Measurements from ENCODE around the gene CNTNAP3B.
"Not testable (repeated sequence)": the region's sequence is repeated elsewhere in the genome, so short reads cannot be mapped to it uniquely, and the experiment has no call there.

DNA sequence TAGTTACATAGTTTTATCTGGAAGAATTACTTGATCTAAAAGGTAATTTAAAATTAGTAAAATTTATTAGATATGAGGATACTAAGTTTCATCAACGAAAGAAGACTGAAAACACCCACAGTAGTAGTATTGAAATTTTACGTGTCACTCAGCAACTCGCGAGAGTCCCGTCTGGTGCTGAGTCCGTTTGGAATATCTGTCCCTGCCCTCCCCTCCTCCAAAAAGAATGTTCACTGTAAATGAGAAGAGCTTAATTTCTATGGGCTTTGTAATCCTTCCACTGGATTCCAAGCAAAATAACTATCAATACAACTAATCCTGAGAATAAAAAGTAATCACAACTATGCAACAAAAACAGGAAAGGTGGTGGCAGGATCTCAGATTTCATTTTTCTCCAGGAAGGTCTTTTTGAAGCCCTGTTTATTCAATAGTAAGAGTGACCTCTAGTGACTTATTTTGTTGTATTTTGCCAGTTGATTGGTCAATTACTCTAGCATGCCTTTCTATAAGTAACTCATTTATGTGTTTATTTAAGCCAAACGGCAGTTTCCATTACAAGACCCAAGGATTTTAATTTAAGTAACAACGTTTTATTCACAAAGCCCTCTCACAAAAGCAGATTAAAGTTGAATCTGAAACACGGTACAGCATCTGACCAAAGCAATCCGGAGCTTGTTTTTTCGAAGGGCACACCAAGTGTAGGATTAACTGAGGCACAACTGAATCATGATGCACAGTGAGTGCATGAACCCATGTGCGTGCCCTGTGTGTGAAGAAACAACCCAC is 2.0 kb downstream of the CNTNAP3B start:
- TF ChIP-seq, protein P1, sequence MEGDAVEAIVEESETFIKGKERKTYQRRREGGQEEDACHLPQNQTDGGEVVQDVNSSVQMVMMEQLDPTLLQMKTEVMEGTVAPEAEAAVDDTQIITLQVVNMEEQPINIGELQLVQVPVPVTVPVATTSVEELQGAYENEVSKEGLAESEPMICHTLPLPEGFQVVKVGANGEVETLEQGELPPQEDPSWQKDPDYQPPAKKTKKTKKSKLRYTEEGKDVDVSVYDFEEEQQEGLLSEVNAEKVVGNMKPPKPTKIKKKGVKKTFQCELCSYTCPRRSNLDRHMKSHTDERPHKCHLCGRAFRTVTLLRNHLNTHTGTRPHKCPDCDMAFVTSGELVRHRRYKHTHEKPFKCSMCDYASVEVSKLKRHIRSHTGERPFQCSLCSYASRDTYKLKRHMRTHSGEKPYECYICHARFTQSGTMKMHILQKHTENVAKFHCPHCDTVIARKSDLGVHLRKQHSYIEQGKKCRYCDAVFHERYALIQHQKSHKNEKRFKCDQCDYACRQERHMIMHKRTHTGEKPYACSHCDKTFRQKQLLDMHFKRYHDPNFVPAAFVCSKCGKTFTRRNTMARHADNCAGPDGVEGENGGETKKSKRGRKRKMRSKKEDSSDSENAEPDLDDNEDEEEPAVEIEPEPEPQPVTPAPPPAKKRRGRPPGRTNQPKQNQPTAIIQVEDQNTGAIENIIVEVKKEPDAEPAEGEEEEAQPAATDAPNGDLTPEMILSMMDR (IDR thresholded peaks at IDR 0.05; ENCODE audit: extremely low read depth in 1 of 2, insufficient read depth in 1 of 2, low read depth in 1 of 2, low read length in 2 of 2) = not testable (repeated sequence)
- not testable (repeated sequence) for TF ChIP-seq GATA2 (IDR thresholded peaks at IDR 0.05; ENCODE audit: insufficient read depth, insufficient read length, low read depth, low read length); POLR2AphosphoS5 (IDR thresholded peaks at IDR 0.05; ENCODE audit: insufficient read depth, low read depth, low read length); POLR2A (IDR thresholded peaks at IDR 0.05; ENCODE audit: low read depth, low read length); FOS (IDR thresholded peaks at IDR 0.05; ENCODE audit: borderline replicate concordance, insufficient read depth, low read length)
- TF ChIP-seq, protein P2, sequence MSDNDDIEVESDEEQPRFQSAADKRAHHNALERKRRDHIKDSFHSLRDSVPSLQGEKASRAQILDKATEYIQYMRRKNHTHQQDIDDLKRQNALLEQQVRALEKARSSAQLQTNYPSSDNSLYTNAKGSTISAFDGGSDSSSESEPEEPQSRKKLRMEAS (IDR thresholded peaks at IDR 0.05; ENCODE audit: insufficient read depth, insufficient read length) = peak; percentile 11
